ENCODE results near the gene CACNA1C. TPM values are rescaled to one million over a fixed set of nuclear protein-coding genes. Genes with fewer than 3 reads are reported as not detected.

The CACNA1C gene
- total RNA-seq, 1 experiment from 2014 or later: 1.1 TPM

- Histone ChIP-seq H3K56ac (ENCODE audit: insufficient read length, low read depth, low read length) (no peak overlapping the region), H3K23me2 (ENCODE audit: insufficient read length, low read depth, low read length, poor library complexity, severe bottlenecking) (no peaks in the 10 kb centered on the region), H3K18ac (ENCODE audit: insufficient read length, low read depth, low read length) (no peak overlapping the region), H2BK15ac (ENCODE audit: low read depth, low read length) (no peak overlapping the region), H3K14ac (ENCODE audit: insufficient read depth, low read length) (no peak overlapping the region), H4K20me1 (ENCODE audit: control insufficient read depth, insufficient read depth, insufficient read length) (no peaks in the 10 kb centered on the region), H3K4ac (ENCODE audit: low read depth, low read length) (no peak overlapping the region), H3K27ac (ENCODE audit: insufficient read length, low read depth, low read length) (no peak overlapping the region), H3K9me3 (ENCODE audit: control insufficient read depth, low read depth, low read length) (no peaks in the 10 kb centered on the region), H2AFZ (ENCODE audit: low read length) (no peak overlapping the region), H3K23ac (ENCODE audit: insufficient read length, low read depth, low read length) (no peak overlapping the region), H2AK5ac (ENCODE audit: insufficient read length, low read length) (no peak overlapping the region), H3K4me2 (ENCODE audit: insufficient read depth, insufficient read length, low read length) (no peak overlapping the region), H3T11ph (ENCODE audit: low read length) (no peak overlapping the region), H4K8ac (replicated peaks; ENCODE audit: insufficient read length, low read depth, low read length) (no peak overlapping the region), H3K79me2 (ENCODE audit: insufficient read depth, low read length) (no peaks in the 10 kb centered on the region), H3K9ac (ENCODE audit: extremely low read depth, insufficient read length, low read length) (no peak overlapping the region), H3K79me1 (ENCODE audit: insufficient read depth, low read depth, low read length, poor library complexity, severe bottlenecking) (no peaks in the 10 kb centered on the region), H4K5ac (ENCODE audit: insufficient read length, low read depth, low read length) (no peak overlapping the region), H2BK120ac (ENCODE audit: low read depth, low read length, poor library complexity, severe bottlenecking) (no peak overlapping the region), H2BK20ac (ENCODE audit: low read depth, low read length, poor library complexity, severe bottlenecking) (no peak overlapping the region), H2BK5ac (ENCODE audit: insufficient read length, low read length) (no peak overlapping the region), H3K4me1 (ENCODE audit: insufficient read depth, low read length) (no peaks in the 10 kb centered on the region), H4K91ac (ENCODE audit: insufficient read length, low read depth, low read length) (no peak overlapping the region), H2BK12ac (ENCODE audit: insufficient read length, low read depth, low read length) (no peak overlapping the region), H3K27me3 (ENCODE audit: insufficient read depth, low read length) (no peaks in the 10 kb centered on the region)
- H3K4me1 Mint-ChIP-seq: 0 out of 4 replicates have a peak, but pooled peaks cover 0 to 2% of the 10 kb centered on the region in 2 experiments
- H3K4me3 Mint-ChIP-seq: no peak overlapping the region
- WGBS (ENCODE audit: extremely low coverage, insufficient read length, low lambda C conversion rate): no CpG with 5 or more reads among the region's 9 CpGs
- H3K36me3 Mint-ChIP-seq (ENCODE audit: insufficient read depth in 1 of 3, low read depth in 3 of 3): no peaks in the 10 kb centered on the region; a peak in 1 of 7 replicates
- no peak overlapping the region for H3K27ac Mint-ChIP-seq
- no peak for TF ChIP-seq CTCF (conservative IDR thresholded peaks at IDR 0.05)
- no peak for DNase-seq
- H3K27me3 Mint-ChIP-seq (ENCODE audit: low read depth): peaks cover 1% of the 10 kb centered on the region
- H3K9me3 Mint-ChIP-seq: peaks cover 0 to 3% of the 10 kb centered on the region in 2 experiments; a peak in 1 of 5 replicates
Observed at GRCh38 chr12:2450553-2450952, 397.8 kb downstream of the CACNA1C start.

Measured in H9 (cell line).